MM.1S (cell line): ENCODE results near the gene PNKD.

ENCODE experiments used
- EZH2 ChIP-seq: fragments of 300-600 bp; sonication (generic); optimal IDR thresholded peaks from 2 replicates; pipeline ENCODE3; 2017; ENCODE audit warnings: low read depth, mild to moderate bottlenecking, antibody characterized with exemption, low read length, mixed read lengths
- EZH2phosphoT487 ChIP-seq: fragments of 300-600 bp; sonication (generic); IDR thresholded peaks from 2 replicates; pipeline ENCODE4 v1.6.1; 2018; ENCODE audit warnings: antibody characterized with exemption, low read length
- TF ChIP-seq, protein P1 (sequence below): fragments of 300-600 bp; sonication (generic); IDR thresholded peaks from 2 replicates; pipeline ENCODE4 v1.5.1; 2016; ENCODE audit warnings: antibody characterized with exemption, low read length, mixed read lengths

DNA sequence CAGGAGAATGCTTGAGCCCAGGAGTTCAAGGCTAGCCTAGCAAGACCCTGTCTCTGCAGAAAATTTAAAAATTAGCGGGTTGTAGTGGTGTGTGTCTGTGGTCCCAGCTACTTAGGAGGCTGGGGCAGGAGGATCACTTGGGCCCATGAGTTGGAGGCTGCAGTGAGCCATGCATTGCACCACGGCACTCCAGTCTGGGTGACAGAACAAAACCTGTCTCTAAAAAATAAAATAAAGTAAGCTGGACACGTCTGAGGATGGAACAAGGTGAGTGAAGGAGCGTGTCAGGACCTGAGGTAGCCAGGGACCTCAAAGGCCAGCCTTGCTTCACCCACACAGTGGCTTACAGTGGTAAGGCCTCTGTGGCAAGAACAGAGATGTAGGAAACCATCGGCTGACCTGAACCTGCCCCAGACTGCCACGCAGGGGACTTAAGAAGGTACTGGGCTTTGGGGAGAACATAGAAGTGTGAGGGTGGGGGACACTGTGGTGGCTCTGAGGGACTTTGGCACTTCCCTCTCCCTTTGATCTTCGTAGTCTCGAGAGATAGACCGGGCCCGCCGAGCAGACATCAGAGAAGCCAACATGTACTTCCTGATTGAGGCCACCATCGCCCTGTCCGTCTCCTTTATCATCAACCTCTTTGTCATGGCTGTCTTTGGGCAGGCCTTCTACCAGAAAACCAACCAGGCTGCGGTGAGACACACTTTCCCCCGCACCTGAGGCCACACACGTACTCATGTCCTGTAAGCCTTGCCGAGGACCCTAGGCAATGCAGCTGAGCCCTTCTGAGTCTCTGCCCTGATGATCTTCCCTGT is 119.2 kb downstream of the PNKD start:
- TF ChIP-seq, protein P1, sequence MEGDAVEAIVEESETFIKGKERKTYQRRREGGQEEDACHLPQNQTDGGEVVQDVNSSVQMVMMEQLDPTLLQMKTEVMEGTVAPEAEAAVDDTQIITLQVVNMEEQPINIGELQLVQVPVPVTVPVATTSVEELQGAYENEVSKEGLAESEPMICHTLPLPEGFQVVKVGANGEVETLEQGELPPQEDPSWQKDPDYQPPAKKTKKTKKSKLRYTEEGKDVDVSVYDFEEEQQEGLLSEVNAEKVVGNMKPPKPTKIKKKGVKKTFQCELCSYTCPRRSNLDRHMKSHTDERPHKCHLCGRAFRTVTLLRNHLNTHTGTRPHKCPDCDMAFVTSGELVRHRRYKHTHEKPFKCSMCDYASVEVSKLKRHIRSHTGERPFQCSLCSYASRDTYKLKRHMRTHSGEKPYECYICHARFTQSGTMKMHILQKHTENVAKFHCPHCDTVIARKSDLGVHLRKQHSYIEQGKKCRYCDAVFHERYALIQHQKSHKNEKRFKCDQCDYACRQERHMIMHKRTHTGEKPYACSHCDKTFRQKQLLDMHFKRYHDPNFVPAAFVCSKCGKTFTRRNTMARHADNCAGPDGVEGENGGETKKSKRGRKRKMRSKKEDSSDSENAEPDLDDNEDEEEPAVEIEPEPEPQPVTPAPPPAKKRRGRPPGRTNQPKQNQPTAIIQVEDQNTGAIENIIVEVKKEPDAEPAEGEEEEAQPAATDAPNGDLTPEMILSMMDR = no peak
- TF ChIP-seq EZH2 (no peak), EZH2phosphoT487 (no peak)
